Measurements from ENCODE around the gene GTPBP6. TPM values are rescaled to one million over a fixed set of nuclear protein-coding genes. Genes with fewer than 3 reads are reported as not detected.
A peak's percentile ranks its signal among the peaks of the same experiment; 100 is the strongest.

The GTPBP6 gene
- total RNA-seq, 1 donor from 2014 or later = 48.1 TPM

DNA sequence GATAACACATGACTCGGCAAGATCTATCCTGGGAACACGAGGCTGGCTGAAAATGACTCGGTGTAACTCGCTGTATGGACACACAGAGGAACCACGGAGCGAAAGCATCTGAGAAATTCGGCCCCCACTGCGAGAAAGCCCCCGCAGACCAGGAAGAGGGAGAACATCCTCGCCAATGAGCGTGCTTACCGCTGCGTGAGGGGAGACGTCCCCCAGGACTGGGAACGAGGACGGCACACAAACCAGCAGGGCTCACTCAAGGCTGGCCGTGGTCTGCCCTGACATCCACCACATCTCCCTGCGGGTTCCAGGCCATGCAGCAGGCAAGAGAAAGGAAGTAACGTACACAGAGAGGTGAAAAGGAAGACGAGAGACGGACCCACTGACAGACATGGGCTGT, 17.6 kb upstream of the GTPBP6 start:
- no peak for DNase-seq (ENCODE audit: low spot score)

DNA sequence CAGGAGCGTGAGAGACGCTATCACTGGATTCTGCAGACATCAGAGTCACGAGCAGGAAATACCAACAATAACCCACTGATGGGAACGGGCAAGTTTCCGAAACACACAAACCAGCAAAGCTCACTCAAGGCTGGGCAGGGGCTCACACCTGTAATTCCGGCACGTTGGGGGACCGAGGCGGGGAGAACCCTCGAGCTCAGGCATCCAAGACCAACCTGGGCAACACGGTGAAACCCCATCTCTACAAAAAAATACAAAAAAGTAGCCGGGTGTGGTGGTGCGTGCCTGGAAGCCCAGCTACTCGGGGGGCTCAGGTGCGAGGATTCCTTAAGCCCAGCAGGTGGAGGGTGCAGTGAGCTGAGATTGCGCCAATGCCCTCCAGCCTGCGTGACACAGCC, 17.2 kb upstream of the GTPBP6 start:
- no peak for DNase-seq (ENCODE audit: low spot score)

DNA sequence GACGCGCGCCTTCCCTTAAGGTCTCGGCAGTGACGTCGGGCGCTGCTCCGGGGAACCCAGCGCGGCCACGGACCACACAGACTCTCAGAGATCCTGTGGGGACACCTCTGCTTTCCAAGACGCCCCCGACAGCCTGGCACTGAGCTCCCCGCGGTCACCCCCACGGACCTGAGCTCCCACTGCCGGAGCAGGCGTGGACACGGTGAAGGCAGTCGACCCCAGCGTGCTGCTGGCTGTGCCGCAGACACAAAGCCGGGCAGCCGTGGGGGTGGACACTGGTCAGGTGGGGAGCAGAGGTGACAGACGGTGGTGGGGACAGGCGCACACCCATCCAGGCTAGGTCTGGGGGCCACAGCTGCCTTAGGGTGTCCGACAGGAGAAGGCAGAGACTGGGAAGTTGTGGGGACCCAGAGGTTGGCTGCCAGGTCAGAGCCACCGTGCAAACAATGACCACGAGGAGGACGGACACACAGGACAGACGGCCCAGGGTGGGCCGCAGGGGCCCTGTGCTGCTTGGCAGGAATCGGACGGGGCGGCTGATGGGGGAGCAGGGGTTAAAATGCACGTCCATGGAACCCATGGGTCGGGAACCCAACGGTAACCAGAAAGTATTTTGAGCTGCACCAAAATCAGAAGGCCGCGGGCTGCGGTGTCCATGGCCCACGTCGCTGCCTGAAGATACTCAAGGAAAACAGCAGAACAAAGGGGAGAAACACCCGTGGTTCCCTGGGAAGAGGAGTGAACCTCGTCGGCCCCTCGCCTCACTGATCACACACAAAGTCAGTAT, 16.6 kb upstream of the GTPBP6 start:
- no peak for DNase-seq (ENCODE audit: low spot score)

GRCh38 chrX:334331-334891, 15.8 kb upstream of the GTPBP6 start:
- no peak for DNase-seq (ENCODE audit: low spot score)

DNA sequence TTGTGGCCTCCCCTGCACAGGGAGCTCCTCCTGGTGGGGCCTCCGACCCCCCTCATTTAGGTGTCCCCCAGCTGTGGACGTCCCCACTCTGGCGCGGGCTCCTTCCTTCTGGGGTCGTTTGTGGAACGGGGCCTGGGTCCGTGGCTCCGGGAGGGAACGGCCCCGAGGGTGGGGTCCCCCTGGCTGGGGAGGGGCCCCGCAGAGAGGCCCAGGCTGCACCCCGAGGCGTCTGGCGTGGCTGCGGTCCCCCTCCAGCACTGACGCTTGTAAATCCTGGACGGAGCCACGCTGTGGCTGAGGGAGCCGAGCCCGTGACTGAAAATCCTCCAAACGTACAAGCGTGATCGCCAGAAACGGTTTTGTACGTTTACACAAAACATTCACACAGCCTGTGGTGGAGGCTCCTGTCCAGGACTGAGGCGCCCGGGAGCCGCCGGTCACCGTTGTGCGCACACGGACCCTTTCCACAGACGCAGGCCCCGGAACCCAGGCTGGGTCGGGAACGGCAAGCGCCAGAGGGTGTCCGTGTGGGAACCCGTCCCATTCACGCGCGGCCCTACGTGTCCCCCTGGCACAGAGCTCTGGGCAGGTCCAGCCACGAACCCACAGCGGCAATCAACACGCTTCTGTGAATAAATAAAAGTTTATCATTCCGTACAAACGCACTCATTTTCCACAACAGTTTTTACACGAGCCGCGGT, 15.2 kb upstream of the GTPBP6 start:
- DNase-seq (ENCODE audit: low spot score) = no peak

GRCh38 chrX:332916-333610, 14.5 kb upstream of the GTPBP6 start:
- no peak for DNase-seq (ENCODE audit: low spot score)

GRCh38 chrX:332496-332860, 13.9 kb upstream of the GTPBP6 start:
- no peak for DNase-seq (ENCODE audit: low spot score)

DNA sequence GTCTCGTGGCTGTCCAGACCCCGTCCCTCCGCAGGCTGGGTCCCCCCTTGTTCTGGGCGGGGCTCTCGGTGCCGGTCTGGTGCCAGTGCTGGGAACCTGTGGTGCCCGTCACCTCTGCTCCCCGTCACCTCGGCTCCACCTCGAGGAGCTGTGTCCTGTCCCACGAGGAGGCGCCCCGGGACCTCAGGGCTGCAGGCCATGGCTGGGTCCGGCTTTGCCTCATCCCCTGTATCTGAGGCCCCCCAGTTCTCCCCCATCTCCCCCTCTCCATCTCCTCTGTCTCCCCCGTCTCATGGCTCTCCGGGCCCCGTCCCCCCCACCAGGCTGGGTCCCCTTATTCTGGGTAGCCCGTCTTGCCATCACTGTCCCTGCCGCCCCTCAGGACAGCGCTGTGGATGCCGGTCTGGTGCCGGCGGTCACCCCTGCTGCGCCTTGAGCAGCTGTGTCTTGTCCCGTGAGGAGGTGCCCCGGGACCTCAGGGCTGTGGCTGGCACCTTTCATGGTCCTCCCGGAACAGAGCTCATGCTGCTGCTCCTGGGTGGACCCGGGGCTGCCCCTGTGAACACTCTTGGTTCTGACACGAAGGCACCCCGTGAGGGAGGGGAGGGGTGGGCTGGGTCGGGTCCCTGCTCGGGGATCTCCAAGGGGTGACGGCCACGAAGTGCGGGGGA, 13.4 kb upstream of the GTPBP6 start:
- DNase-seq (ENCODE audit: low spot score) = no peak

GRCh38 chrX:331151-331824, 12.7 kb upstream of the GTPBP6 start:
- peak; percentile 67 for DNase-seq (ENCODE audit: low spot score)

DNA sequence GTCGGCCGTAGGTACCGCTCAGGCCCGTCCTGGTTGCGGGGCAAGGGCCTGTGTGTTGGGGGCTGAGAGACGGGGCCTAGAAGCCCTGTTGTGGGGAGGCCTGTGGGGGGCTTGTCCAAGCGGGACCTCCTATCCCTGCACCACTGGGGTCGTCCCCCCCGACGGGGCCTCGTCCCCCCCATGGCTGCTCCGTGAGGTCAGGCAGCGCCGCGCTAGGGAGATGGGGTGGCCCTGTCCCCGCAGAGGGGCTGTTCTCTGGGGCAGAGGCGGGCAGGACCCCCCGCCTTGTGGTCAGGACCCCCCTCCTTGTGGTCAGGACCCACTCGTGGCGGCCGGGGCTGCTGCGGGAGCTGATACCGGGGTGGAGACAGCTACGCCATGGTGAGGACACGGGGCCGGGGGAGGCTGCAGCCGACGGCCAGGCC, 12.1 kb upstream of the GTPBP6 start:
- DNase-seq (ENCODE audit: low spot score) = no peak

- peak; percentile 62 for DNase-seq (ENCODE audit: low spot score)
Observed at GRCh38 chrX:330141-330725, 11.6 kb upstream of the GTPBP6 start.

DNA sequence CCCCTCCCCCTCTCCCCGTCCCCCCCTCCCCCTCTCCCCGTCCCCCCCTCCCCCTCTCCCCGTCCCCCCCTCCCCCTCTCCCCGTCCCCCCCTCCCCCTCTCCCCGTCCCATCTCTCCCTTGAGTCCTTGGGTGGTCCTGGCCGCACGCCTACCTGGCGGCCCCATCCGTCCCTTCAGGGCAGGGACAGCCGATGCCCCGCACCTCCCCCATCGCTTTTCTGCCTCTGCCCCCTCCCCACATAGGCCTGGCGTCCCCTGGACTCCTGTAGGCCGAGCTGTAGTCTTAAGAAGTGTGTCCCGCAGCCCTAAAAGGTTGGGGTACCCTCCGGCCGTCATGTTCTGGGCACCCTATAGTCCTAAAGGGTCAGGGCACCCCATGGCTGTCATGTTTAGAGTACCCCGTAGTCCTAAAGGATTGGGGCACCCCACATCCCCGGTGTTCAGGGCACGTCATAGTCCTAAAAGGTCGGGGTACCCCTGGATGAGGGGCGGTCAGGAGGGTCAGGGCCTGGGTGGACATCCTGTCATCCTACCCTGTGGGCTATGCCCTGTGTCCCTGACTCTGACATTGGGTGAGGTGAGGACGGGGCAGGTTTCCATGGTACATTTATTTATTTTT, 10.8 kb upstream of the GTPBP6 start:
- DNase-seq (ENCODE audit: low spot score) = peak; percentile 41

DNA sequence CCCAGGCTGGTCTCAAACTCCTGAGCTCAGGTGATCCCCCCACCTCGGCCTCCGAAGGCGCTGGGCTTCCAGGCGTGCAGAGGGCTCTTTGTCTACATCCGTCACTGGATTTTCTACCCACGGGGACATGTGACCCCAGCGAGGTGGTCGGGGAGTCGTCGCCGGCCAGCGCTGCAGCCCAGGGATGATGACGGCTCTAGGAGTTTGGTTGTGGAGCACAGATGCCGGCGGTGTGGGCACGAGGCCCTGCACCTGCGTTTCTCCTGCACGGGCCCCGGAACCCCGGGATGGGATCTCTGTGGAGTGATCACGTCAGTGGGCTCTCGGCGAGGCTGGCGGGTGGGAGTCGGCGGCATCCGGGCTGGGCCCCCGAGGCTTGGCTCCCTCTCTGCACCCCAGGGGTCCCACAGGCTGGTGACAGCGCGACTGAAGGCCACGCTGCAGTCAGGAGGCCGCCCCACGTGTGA, 9.1 kb upstream of the GTPBP6 start:
- DNase-seq (ENCODE audit: low spot score) = peak; percentile 85

DNA sequence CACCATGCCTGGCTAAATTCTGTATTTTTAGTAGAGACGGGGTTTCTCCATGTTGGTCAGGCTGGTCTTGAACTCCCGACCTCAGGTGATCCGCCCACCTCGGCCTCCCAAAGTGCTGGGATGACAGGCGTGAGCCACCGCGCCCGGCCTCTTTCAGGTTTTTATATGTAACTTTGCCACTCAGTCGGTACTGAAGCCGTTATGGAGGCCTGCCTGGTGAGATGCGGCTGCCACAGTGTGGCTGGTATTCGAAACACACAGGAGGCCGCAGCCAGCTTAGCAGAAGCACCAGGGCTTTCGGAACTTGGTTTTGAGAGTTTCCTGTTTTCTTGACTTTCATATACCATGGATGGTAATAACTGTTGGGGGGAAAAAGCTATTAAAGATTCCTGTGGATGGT, 6.1 kb upstream of the GTPBP6 start:
- DNase-seq (ENCODE audit: low spot score) = peak; percentile 41

DNA sequence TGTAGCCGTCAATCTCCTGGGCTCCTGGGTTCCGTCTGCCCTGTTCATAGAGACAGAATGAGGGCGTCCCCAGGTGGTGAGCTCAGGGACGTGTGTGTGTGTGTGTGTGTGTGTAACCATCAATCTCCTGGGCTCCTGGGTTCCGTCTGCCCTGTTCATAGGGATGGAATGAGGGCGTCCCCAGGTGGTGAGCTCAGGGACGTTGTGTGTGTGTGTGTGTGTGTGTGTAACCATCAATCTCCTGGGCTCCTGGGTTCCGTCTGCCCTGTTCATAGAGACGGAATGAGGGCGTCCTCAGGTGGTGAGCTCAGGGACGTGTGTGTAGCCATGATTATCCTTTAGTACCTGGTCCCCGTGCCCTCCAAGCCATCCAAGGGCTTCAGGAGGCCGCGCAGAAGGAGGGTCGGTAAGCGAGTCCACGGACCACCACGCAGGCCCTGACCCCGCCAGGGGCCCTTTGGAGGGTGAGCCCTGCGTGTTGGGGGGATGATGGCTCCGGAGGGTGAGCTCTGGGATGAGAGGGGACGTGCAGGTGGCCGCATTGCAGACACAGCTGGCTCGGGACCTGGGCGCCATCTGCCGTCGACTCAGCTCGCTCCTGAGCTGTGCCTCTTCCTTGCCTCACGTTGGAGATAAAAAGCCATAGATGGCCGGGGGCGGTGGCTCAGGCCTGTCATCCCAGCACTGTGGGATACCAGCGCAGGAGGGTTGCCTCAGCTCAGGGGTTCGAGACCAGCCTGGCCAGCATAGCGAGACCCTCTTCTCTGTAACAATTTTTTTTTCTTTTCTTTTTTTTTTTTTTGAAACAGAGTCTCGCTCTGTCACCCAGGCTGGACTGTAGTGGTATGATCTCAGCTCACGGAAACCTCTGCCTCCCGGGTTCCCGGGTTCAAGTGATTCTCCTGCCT, 5.4 kb upstream of the GTPBP6 start:
- DNase-seq (ENCODE audit: low spot score) = peak; percentile 43

GRCh38 chrX:320126-320783, 1.7 kb upstream of the GTPBP6 start:
- DNase-seq (ENCODE audit: low spot score) = peak; percentile 78

GRCh38 chrX:319579-320125, 1.1 kb upstream of the GTPBP6 start:
- peak; percentile 88 for DNase-seq (ENCODE audit: low spot score)
